Stomach (tissue), 9 donors: ENCODE data around the gene DPP6. TPM values are rescaled to one million over a fixed set of nuclear protein-coding genes. Genes with fewer than 3 reads are reported as not detected.

Experiments
- DNase-seq, 2 donors: peaks; one replicate each; pipeline versions ENCODE4 v3.0.0 to v3.0.0-alpha.2; 2013 to 2019
- H3K27ac ChIP-seq, 5 donors: fragments of 200-600 bp in 4 of 5; sonication (generic) in 4 of 5; one replicate each; pipeline ENCODE4 v1.5.1; 2013 to 2019; ENCODE audit warnings: mild to moderate bottlenecking in 1 of 5, moderate library complexity in 1 of 5
- H3K27me3 ChIP-seq, 3 donors: fragments of 200-600 bp; sonication (generic); one replicate each; pipeline ENCODE4 v1.5.1; 2017 to 2019; ENCODE audit warnings: mixed run types in 1 of 3
- H3K36me3 ChIP-seq, 4 donors: fragments of 200-600 bp; sonication (generic); 1 replicate in 3 of 4; 2 replicates in 1 of 4; pipeline ENCODE4 v1.5.1; 2016 to 2019
- H3K4me1 ChIP-seq, 4 donors: fragments of 200-600 bp; sonication (generic); one replicate each; pipeline ENCODE4 v1.5.1; 2016 to 2019
- H3K4me3 ChIP-seq, 4 donors: fragments of 200-600 bp; sonication (generic) in 3 of 4; one replicate each; pipeline ENCODE4 v1.5.1; 2016 to 2019; ENCODE audit warnings: mild to moderate bottlenecking in 1 of 4
- H3K9me3 ChIP-seq, 4 donors: fragments of 200-600 bp; sonication (generic); one replicate each; pipeline ENCODE4 v1.5.1; 2016 to 2019
- EP300 ChIP-seq: sonication (generic); formaldehyde crosslinking; IDR thresholded peaks from one replicate; pipeline ENCODE4 v1.6.1; 2017; ENCODE audit warnings: antibody characterized with exemption
- POLR2A ChIP-seq, 4 donors: fragments of 450-650 bp; IDR thresholded peaks; one replicate each; pipeline ENCODE4 v1.6.1; 2016; ENCODE audit warnings: antibody characterized with exemption in 4 of 4, control low read depth in 2 of 4, mild to moderate bottlenecking in 1 of 4, moderate library complexity in 1 of 4
- POLR2AphosphoS5 ChIP-seq, 3 donors: sonication (generic); formaldehyde crosslinking; IDR thresholded peaks; one replicate each; pipeline ENCODE4 v1.6.1; 2016; ENCODE audit warnings: antibody characterized with exemption in 3 of 3
- WGBS, 5 donors: extraction: QIAGEN DNeasy Blood & Tissue Kit in 3 of 5; methylation state at CpG; one replicate each; pipeline versions ENCODE4 v1.1.5 to v1.1.7; 2013 to 2018; 5-methylcytosine and 5-hydroxymethylcytosine counted together
- intact Hi-C: fragments of 100-400 bp; cut with DNase I; formaldehyde crosslinking; loops from one replicate; pipeline ENCODE4 v1.15.1; 2023; ENCODE audit warnings: low total_unique reads
- polyA plus RNA-seq, 3 donors: library from polyadenylated mRNA; stranded (reverse); fragments of 200-250 nt; gene quantifications; one replicate each; pipeline ENCODE4 v1.2.3, GENCODE V29; 2013
- total RNA-seq, 5 donors: library from RNA; depleted of rRNA; stranded (reverse); fragments of >200 nt; gene quantifications; one replicate each; pipeline versions ENCODE4 v1.1.0 to v1.2.3, GENCODE V29; 2014 to 2016
- TF ChIP-seq, protein P1 (sequence below), 7 experiments: fragments of 450-650 bp in 4 of 7; fragments of 200-600 bp in 3 of 7; sonication (generic) in 3 of 7; IDR thresholded peaks; one replicate each; pipeline ENCODE4 v1.5.1; 2016 to 2019; ENCODE audit warnings: antibody characterized with exemption in 7 of 7, control low read depth in 2 of 7, mild to moderate bottlenecking in 1 of 7
- donor health status: healthy with polysubstance abuse.
- donor health status: Bipolar disorder and iron deficiency.
- donor health status: healthy.

Gene DPP6
- total and polyA plus RNA-seq, 8 donors, result 0.15 to 29.8 (median 4.9) TPM

DNA sequence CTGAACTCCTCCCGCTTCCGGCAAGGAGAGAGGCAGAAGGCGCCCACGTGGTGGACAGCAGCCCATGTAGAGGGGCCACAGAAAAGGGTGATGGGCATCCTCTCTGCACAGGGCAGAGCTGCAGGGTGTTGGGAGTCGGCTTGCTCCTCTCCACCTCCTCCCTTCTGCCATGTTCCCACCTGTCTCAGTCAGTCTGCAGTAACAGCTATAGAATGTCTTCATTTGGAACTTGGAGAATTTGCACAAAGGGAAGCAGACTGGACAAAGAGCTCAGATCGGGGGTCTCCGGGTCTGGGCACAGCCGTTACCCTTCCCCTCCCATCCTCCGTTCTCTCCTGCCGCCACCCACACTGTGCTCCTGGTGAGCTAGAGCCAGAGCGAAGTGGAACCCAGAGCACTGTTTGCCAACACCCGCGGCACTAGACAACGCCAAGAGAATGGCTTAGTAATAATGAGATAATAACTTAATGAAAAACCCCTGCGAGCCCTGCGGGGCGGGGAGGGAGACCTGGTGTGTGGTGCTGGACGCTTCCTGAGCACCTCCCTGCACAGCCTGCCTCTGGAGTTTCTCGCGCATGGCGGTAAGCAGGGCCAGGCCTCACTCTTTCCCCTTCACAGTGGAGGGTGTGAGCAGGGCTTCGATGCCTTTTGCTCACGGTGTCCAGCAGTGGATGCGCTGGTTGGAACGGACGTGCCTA, 696.0 kb downstream of the DPP6 start:
- H3K4me3 ChIP-seq, result no peak overlapping the region
- no peak for DNase-seq
- H3K36me3 ChIP-seq, result no peaks in the 10 kb centered on the region
- H3K4me1 ChIP-seq, result no peaks in the 10 kb centered on the region
- peaks cover 0 to 7% (median 0%) of the 10 kb centered on the region in 3 donors for H3K27me3 ChIP-seq
- no peaks in the 10 kb centered on the region for H3K9me3 ChIP-seq
- H3K27ac ChIP-seq, result no peak overlapping the region
- TF ChIP-seq POLR2AphosphoS5 (IDR thresholded peaks at IDR 0.05), result no peak
- TF ChIP-seq POLR2A (IDR thresholded peaks at IDR 0.05), result no peak
- TF ChIP-seq EP300, result no peak
- TF ChIP-seq, protein P1, sequence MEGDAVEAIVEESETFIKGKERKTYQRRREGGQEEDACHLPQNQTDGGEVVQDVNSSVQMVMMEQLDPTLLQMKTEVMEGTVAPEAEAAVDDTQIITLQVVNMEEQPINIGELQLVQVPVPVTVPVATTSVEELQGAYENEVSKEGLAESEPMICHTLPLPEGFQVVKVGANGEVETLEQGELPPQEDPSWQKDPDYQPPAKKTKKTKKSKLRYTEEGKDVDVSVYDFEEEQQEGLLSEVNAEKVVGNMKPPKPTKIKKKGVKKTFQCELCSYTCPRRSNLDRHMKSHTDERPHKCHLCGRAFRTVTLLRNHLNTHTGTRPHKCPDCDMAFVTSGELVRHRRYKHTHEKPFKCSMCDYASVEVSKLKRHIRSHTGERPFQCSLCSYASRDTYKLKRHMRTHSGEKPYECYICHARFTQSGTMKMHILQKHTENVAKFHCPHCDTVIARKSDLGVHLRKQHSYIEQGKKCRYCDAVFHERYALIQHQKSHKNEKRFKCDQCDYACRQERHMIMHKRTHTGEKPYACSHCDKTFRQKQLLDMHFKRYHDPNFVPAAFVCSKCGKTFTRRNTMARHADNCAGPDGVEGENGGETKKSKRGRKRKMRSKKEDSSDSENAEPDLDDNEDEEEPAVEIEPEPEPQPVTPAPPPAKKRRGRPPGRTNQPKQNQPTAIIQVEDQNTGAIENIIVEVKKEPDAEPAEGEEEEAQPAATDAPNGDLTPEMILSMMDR (IDR thresholded peaks at IDR 0.05), result no peak
- WGBS, 5 donors, result 84 to 89% (median 85%) methylated on average over 19 to 26 of the region's 26 CpGs
- intact Hi-C loops, result no loop called here

DNA sequence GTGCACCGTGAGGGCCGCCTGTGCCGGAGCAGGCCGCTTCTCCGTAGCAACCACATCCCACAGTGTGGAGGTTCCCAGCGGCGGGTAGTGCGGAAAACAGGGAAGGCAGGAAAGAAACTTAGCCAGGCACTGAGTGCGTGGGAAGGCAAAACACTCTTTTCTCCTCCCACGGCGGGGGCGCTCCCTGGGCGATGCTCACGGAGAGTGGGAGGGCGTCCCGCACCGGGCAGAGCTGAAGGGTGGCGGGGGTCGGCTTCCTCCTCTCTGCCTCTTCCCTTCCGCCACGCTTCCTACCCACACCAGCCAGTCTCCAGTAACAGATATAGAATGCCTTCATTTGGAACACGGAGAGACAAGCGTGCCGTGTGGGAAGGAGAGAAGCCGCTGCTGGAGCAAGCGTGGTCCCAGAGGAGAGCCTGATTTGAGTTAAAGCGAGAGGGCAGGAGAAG, 698.2 kb downstream of the DPP6 start:
- H3K9me3 ChIP-seq, result no peaks in the 10 kb centered on the region
- no peaks in the 10 kb centered on the region for H3K4me1 ChIP-seq
- no peak overlapping the region for H3K27ac ChIP-seq
- WGBS, 5 donors, result 87 to 95% (median 90%) methylated on average over 24 to 27 of the region's 27 CpGs
- no peak overlapping the region for H3K4me3 ChIP-seq
- DNase-seq, result no peak
- no peaks in the 10 kb centered on the region for H3K36me3 ChIP-seq
- intact Hi-C loops, result no loop called here
- no peaks in the 10 kb centered on the region for H3K27me3 ChIP-seq
- TF ChIP-seq, protein P1 (IDR thresholded peaks at IDR 0.05), result no peak
- TF ChIP-seq EP300, result no peak
- no peak for TF ChIP-seq POLR2AphosphoS5 (IDR thresholded peaks at IDR 0.05)
- TF ChIP-seq POLR2A (IDR thresholded peaks at IDR 0.05), result no peak

DNA sequence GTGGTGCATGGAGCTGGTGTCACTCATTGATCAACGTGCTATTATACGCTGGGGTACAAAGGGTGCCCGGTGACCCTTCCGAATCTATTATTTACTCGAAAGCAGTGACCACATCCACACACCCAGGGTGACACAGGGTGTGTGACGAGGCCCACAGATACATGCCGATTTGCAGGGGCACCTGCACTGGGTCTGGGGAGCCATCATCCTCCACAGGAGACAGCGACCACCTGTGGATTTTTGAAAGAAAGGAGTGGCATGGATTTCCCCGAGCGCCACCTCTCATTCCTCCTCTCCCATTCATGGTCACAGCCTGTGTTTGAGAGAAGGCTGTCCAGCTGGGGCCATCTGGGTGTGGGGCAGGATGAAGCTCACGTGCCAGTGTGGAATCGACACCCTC, 701.0 kb downstream of the DPP6 start:
- no peak overlapping the region for H3K4me3 ChIP-seq
- no peaks in the 10 kb centered on the region for H3K9me3 ChIP-seq
- DNase-seq, result no peak
- WGBS, 5 donors, result 82 to 86% (median 83%) methylated on average over 12 of the region's 12 CpGs
- no peaks in the 10 kb centered on the region for H3K27me3 ChIP-seq
- no peaks in the 10 kb centered on the region for H3K36me3 ChIP-seq
- H3K4me1 ChIP-seq, result no peaks in the 10 kb centered on the region
- intact Hi-C loops, result no loop called here
- TF ChIP-seq POLR2A (IDR thresholded peaks at IDR 0.05) (no peak), POLR2AphosphoS5 (IDR thresholded peaks at IDR 0.05) (no peak)
- TF ChIP-seq, protein P1 (IDR thresholded peaks at IDR 0.05), result no peak
- no peak overlapping the region for H3K27ac ChIP-seq

DNA sequence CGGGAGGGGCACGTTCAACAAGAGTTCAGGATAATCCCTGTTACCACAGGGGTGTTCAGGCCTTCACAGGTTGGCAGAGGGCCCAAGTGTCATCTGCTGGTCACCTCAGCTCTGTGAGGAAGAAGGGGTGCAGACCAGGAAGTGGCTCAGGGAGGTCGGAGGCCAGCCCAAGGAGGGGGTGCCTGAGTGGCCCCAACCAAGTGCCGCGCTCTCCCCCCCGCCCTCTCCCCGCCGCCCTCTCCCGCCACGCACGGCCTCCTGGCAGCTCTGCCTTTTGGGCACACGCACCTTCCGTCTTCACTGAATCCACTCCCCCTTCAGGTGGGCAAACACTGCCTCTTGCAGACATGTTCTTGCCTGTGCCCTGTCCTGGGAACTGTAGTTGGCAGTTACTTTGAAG, 705.6 kb downstream of the DPP6 start:
- no peaks in the 10 kb centered on the region for H3K27me3 ChIP-seq
- TF ChIP-seq POLR2AphosphoS5 (IDR thresholded peaks at IDR 0.05) (no peak), EP300 (no peak), POLR2A (IDR thresholded peaks at IDR 0.05) (no peak)
- TF ChIP-seq, protein P1 (IDR thresholded peaks at IDR 0.05), result no peak
- H3K4me3 ChIP-seq, result no peak overlapping the region
- H3K27ac ChIP-seq, result no peak overlapping the region
- no peak for DNase-seq
- no peaks in the 10 kb centered on the region for H3K9me3 ChIP-seq
- 87 to 96% (median 93%) methylated on average over 13 of the region's 13 CpGs for WGBS, 5 donors
- intact Hi-C loops, result no loop called here
- H3K36me3 ChIP-seq, result no peaks in the 10 kb centered on the region
- no peaks in the 10 kb centered on the region for H3K4me1 ChIP-seq
